Ovary (tissue), 9 donors: ENCODE results near the gene RUNX1. TPM values are rescaled to one million over a fixed set of nuclear protein-coding genes. Genes with fewer than 3 reads are reported as not detected.

ENCODE experiments used
- DNase-seq, 5 donors: peaks; one replicate each; pipeline ENCODE4 v3.0.0-alpha.2; 2019 to 2020
- H3K27ac ChIP-seq, 2 donors: fragments of 200-600 bp; one replicate each; pipeline versions ENCODE4 v1.5.1 to v1.8.0; 2019 to 2022
- H3K27me3 ChIP-seq: fragments of 200-600 bp; one replicate; pipeline ENCODE4 v1.8.0; 2022
- H3K36me3 ChIP-seq: fragments of 200-600 bp; sonication (generic); one replicate; pipeline ENCODE4 v1.5.1; 2019
- H3K4me1 ChIP-seq: one replicate; pipeline ENCODE4 v1.8.1; 2013; ENCODE audit warnings: mild to moderate bottlenecking, moderate library complexity; ENCODE audit not compliant: insufficient read depth
- H3K4me3 ChIP-seq: fragments of 200-600 bp; sonication (generic); one replicate; pipeline ENCODE4 v1.5.1; 2017
- H3K9me3 ChIP-seq, 2 donors: fragments of 200-600 bp in 1 of 2; sonication (generic) in 1 of 2; one replicate each; pipeline versions ENCODE4 v1.5.1 to v1.8.1; 2013 to 2019; ENCODE audit warnings: mild to moderate bottlenecking in 1 of 2, moderate library complexity in 1 of 2
- CTCF ChIP-seq, 3 donors: fragments of 450-650 bp in 2 of 3; fragments of 200-600 bp in 1 of 3; IDR thresholded peaks; one replicate each; pipeline versions ENCODE4 v1.5.1 to v1.8.0; 2016 to 2022; ENCODE audit warnings: antibody characterized with exemption in 3 of 3, mild to moderate bottlenecking in 1 of 3
- EP300 ChIP-seq: sonication (generic); formaldehyde crosslinking; IDR thresholded peaks from one replicate; pipeline ENCODE4 v1.6.1; 2017; ENCODE audit warnings: antibody characterized with exemption
- POLR2A ChIP-seq: fragments of 450-650 bp; IDR thresholded peaks from one replicate; pipeline ENCODE4 v1.6.1; 2017; ENCODE audit warnings: antibody characterized with exemption, mild to moderate bottlenecking, moderate library complexity
- WGBS, 3 donors: extraction: QIAGEN DNeasy Blood & Tissue Kit in 1 of 3; methylation state at CpG; one replicate each; pipeline versions ENCODE4 v1.1.5 to v1.1.7; 2013 to 2017; 5-methylcytosine and 5-hydroxymethylcytosine counted together
- intact Hi-C, 4 donors: fragments of 100-400 bp; cut with DNase I; formaldehyde crosslinking; loops; one replicate each; pipeline versions ENCODE4 v1.11.0 to v1.15.1; 2022 to 2023
- polyA plus RNA-seq, 2 donors: library from polyadenylated mRNA; stranded (reverse); fragments of 200-250 nt in 1 of 2; fragments of 350-450 nt in 1 of 2; fragmentation: Illumina TruSeq in 1 of 2; extraction: RNeasy Lipid Tissue Mini Kit (QIAGEN cat#74804) in 1 of 2; gene quantifications; one replicate each; pipeline ENCODE4 v1.2.3, GENCODE V29; 2013 to 2014
- total RNA-seq, 7 donors: library from RNA; depleted of rRNA in 2 of 7; stranded (reverse); fragments of >200 nt in 2 of 7; fragmentation: NEBNext Ultra II Directional in 3 of 7; extraction: Animal tissue kit (Norgen Biotek cat#: 25700) in 3 of 7; gene quantifications; one replicate each; pipeline versions ENCODE4 v1.1.0 to v1.2.4, GENCODE V29; 2016 to 2023
- donor health status: DM: no; HTN: no; CAD: no; lungs with moderate emphysema.
- donor health status: DM: no; HTN: no; CAD: no.
- donor health status: Bipolar disorder and iron deficiency.
- donor health status: DM: yes; HTN: yes; CAD: no.
- donor health status: DM: no; HTN: no; CAD: no.
- donor health status: DM: yes; HTN: yes; CAD: no.

Gene RUNX1
- total and polyA plus RNA-seq, 9 donors = 6.0 to 27.4 (median 17.8) TPM

DNA sequence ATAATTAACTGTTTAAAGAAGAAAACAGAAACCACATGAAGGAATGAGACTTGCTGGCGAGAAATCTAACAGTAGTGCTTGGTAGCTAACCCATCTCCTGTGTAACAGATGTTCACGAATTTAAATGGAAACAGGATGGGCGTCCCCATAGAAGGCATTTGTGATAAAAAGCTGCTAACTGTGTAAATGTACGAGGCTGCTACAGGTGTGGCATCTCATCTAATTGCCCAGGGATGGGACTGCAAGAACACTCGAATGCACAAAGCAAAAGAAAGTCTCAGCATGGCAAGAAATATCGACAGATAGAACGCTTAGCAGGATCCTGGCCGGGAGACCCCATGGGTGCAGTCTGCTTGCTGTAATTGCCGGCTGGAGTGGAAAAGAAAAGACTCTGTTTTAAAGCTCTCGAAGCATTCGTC is 112.7 kb downstream of the RUNX1 start:
- 22 to 34% (median 31%) methylated on average over 11 of the region's 11 CpGs for WGBS, 3 donors
- Histone ChIP-seq H3K4me3 (no peak overlapping the region), H3K36me3 (no peaks in the 10 kb centered on the region), H3K27me3 (no peaks in the 10 kb centered on the region), H3K9me3 (no peaks in the 10 kb centered on the region), H3K4me1 (peaks cover 2% of the 10 kb centered on the region), H3K27ac (no peak overlapping the region)
- intact Hi-C loops = no loop called here
- TF ChIP-seq POLR2A (no peak), EP300 (no peak), CTCF (IDR thresholded peaks at IDR 0.05) (no peak)
- no peak for DNase-seq

GRCh38 chr21:34935898-34936297 is 113.2 kb downstream of the RUNX1 start:
- DNase-seq = no peak
- Histone ChIP-seq H3K27ac (no peak overlapping the region), H3K9me3 (no peaks in the 10 kb centered on the region), H3K4me1 (peaks cover 2% of the 10 kb centered on the region), H3K27me3 (no peaks in the 10 kb centered on the region), H3K36me3 (no peaks in the 10 kb centered on the region), H3K4me3 (no peak overlapping the region)
- intact Hi-C loops = no loop called here
- TF ChIP-seq EP300 (no peak), CTCF (IDR thresholded peaks at IDR 0.05) (no peak), POLR2A (no peak)
- 26 to 51% (median 35%) methylated on average over 4 of the region's 4 CpGs for WGBS, 3 donors

GRCh38 chr21:34935452-34935851 is 113.7 kb downstream of the RUNX1 start:
- H3K4me1 ChIP-seq = peaks cover 2% of the 10 kb centered on the region
- H3K4me3 ChIP-seq = no peak overlapping the region
- H3K9me3 ChIP-seq = no peaks in the 10 kb centered on the region
- no peaks in the 10 kb centered on the region for H3K27me3 ChIP-seq
- no peak overlapping the region for H3K27ac ChIP-seq
- WGBS, 3 donors = 91 to 94% (median 92%) methylated on average over 1 of the region's 1 CpG
- TF ChIP-seq EP300 (no peak), POLR2A (no peak), CTCF (IDR thresholded peaks at IDR 0.05) (no peak)
- no peak for DNase-seq
- no peaks in the 10 kb centered on the region for H3K36me3 ChIP-seq
- intact Hi-C loops = no loop called here

GRCh38 chr21:34934350-34934749 is 114.8 kb downstream of the RUNX1 start:
- no peak overlapping the region for H3K27ac ChIP-seq
- DNase-seq = no peak
- H3K4me1 ChIP-seq = peaks cover 2% of the 10 kb centered on the region
- no peaks in the 10 kb centered on the region for H3K9me3 ChIP-seq
- no peak overlapping the region for H3K4me3 ChIP-seq
- intact Hi-C loops = no loop called here
- 84 to 93% (median 92%) methylated on average over 2 of the region's 2 CpGs for WGBS, 3 donors
- TF ChIP-seq POLR2A (no peak), CTCF (IDR thresholded peaks at IDR 0.05) (no peak), EP300 (no peak)
- H3K27me3 ChIP-seq = no peaks in the 10 kb centered on the region
- no peaks in the 10 kb centered on the region for H3K36me3 ChIP-seq
